ENCODE measurements around the gene CELF1. TPM values are rescaled to one million over a fixed set of nuclear protein-coding genes. Genes with fewer than 3 reads are reported as not detected.

The CELF1 gene
- total RNA-seq, 1 donor from 2014 or later = 76.3 TPM

- H3K4me3 ChIP-seq (ENCODE audit: low read depth, low read length) = no peak overlapping the region
- DNase-seq (ENCODE audit: low read depth) = no peak
- no peak for TF ChIP-seq CTCF (IDR thresholded peaks at IDR 0.05; ENCODE audit: insufficient read depth, low read length, poor library complexity, severe bottlenecking)
- H3K36me3 ChIP-seq (ENCODE audit: control insufficient read depth, insufficient read depth, low read length) = no peaks in the 10 kb centered on the region
- no peaks in the 10 kb centered on the region for H3K27me3 ChIP-seq (ENCODE audit: control insufficient read depth, insufficient read depth, low read length)
Measured at GRCh38 chr11:47524291-47524874, 28.5 kb downstream of the CELF1 start.

GRCh38 chr11:47523490-47524225 is 29.3 kb downstream of the CELF1 start:
- no peak for TF ChIP-seq CTCF (IDR thresholded peaks at IDR 0.05; ENCODE audit: insufficient read depth, low read length, poor library complexity, severe bottlenecking)
- Histone ChIP-seq H3K4me3 (ENCODE audit: low read depth, low read length) (no peak overlapping the region), H3K36me3 (ENCODE audit: control insufficient read depth, insufficient read depth, low read length) (no peaks in the 10 kb centered on the region), H3K27me3 (ENCODE audit: control insufficient read depth, insufficient read depth, low read length) (no peaks in the 10 kb centered on the region)
- DNase-seq (ENCODE audit: low read depth) = peak; percentile 74

GRCh38 chr11:47518212-47518964 is 34.5 kb downstream of the CELF1 start:
- TF ChIP-seq CTCF (IDR thresholded peaks at IDR 0.05; ENCODE audit: insufficient read depth, low read length, poor library complexity, severe bottlenecking) = no peak
- Histone ChIP-seq H3K36me3 (ENCODE audit: control insufficient read depth, insufficient read depth, low read length) (no peaks in the 10 kb centered on the region), H3K27me3 (ENCODE audit: control insufficient read depth, insufficient read depth, low read length) (no peaks in the 10 kb centered on the region), H3K4me3 (ENCODE audit: low read depth, low read length) (no peak overlapping the region)
- no peak for DNase-seq (ENCODE audit: low read depth)

GRCh38 chr11:47516984-47517853 is 35.7 kb downstream of the CELF1 start:
- Histone ChIP-seq H3K36me3 (ENCODE audit: control insufficient read depth, insufficient read depth, low read length) (no peaks in the 10 kb centered on the region), H3K4me3 (ENCODE audit: low read depth, low read length) (no peak overlapping the region), H3K27me3 (ENCODE audit: control insufficient read depth, insufficient read depth, low read length) (no peaks in the 10 kb centered on the region)
- TF ChIP-seq CTCF (IDR thresholded peaks at IDR 0.05; ENCODE audit: insufficient read depth, low read length, poor library complexity, severe bottlenecking) = no peak
- DNase-seq (ENCODE audit: low read depth) = no peak

- no peaks in the 10 kb centered on the region for H3K36me3 ChIP-seq (ENCODE audit: control insufficient read depth, insufficient read depth, low read length)
- DNase-seq (ENCODE audit: low read depth) = no peak
- no peak for TF ChIP-seq CTCF (IDR thresholded peaks at IDR 0.05; ENCODE audit: insufficient read depth, low read length, poor library complexity, severe bottlenecking)
- H3K27me3 ChIP-seq (ENCODE audit: control insufficient read depth, insufficient read depth, low read length) = no peaks in the 10 kb centered on the region
- H3K4me3 ChIP-seq (ENCODE audit: low read depth, low read length) = no peak overlapping the region
Measured at GRCh38 chr11:47516155-47516554, 36.8 kb downstream of the CELF1 start.

Data from kidney epithelial cell (primary cell).